GM18505 (cell line): ENCODE results near the gene SH3BGRL3.
A peak's percentile ranks its signal among the peaks of the same experiment; 100 is the strongest.
"Not testable (repeated sequence)": the region's sequence is repeated elsewhere in the genome, so short reads cannot be mapped to it uniquely, and the experiment has no call there.

ENCODE experiments used
- ATAC-seq: cut with Tn5 transposase; IDR thresholded peaks from one replicate; pipeline ENCODE4 v1.9.1; 2021; ENCODE audit not compliant: unreplicated experiment
- POLR2A ChIP-seq: IDR thresholded peaks from 4 replicates; pipeline ENCODE4 v1.6.1; 2011; ENCODE audit warnings: borderline replicate concordance; ENCODE audit not compliant: insufficient read depth, insufficient read length; ENCODE audit errors: extremely low read depth

The SH3BGRL3 gene

DNA sequence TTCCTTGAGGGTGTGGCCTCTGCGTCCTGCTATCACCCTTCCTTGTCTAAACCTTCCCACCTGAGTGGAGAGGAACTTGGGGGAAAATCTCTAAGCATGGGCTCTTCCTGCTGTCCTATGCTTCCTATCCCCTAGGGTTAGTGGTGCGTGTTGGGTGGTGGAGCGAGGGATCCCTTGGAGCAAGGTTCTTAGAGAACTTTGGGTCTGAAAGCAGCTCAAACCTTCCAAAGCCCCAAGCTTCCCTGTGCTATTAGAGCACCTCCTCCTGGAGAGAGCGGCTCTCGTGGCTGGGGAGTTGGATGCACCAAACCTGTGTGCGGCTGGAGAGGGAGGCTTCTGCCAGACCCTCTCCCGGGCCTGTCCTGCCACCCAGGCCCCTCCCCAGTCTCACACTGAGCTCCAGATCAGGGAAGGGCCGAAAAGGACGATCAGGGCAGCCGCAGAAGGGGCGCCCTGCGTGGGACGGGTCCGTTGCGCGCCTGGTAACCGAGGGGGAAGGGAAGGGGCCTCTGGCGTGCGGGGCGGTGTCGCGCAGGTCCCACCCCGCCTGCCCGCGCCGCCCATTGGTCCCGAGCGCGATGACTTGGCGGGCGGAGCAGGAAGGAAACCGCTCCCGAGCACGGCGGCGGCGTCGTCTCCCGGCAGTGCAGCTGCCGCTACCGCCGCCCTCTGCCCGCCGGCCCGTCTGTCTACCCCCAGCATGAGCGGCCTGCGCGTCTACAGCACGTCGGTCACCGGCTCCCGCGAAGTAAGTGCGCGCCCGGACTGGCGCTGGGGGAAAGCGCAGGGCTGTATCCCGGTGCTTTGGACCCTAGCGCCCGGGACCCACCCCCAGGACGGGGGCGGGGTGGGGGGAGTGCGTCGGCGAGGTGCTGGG is at the start of gene SH3BGRL3:
TSS of gene SH3BGRL3 (plus strand) at position 631 of the 877 bp plus-strand sequence. CDS start at position 701, 70 bp downstream.
- peak; percentile 49 for ATAC-seq
- TF ChIP-seq POLR2A: peak; percentile 89

- ATAC-seq: not testable (repeated sequence)
Observed at GRCh38 chr1:26230682-26231081, 49.2 kb upstream of the SH3BGRL3 start.

GRCh38 chr1:26233903-26234643 is 45.8 kb upstream of the SH3BGRL3 start, which contains the start of gene CEP85:
Gene CEP85, plus strand, starts transcription at chr1:26234200. Its CDS starts 5,584 bp downstream, at chr1:26239784.
- peak; percentile 88 for TF ChIP-seq POLR2A

DNA sequence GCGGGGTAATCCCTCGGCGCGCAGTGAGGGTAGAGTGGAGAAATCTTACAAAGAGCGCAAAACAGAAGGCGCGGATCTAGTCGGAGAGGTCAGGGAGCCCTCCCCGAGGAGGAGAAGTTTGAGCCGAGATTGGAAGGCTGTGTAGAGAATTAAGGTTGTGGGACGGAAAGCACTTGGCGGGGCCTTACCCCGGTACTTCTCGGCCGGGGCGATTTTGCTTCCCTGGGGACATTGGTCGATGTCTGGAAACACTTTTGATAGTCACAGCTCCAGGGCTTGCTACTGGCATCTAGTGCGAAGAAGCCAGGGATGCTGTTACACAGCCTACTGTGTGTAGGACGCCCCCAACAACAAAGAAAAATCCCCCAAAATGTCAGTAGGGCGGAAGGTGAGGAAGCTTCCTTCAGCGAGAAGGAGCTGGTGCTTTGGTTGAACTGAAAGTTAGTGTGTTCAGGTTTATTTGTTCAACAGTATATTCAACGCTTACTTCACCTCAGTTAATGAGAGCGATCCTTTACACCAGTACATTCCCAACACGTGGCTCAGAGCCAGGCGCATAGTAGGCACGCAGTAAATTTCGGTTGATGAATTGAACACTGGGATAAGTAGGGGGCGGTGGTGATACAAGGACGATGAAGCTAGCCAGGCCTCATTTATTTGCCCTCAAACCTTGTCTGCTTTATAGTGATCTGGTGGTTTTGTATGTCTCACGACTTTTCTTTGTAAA is 45.1 kb upstream of the SH3BGRL3 start:
- ATAC-seq: peak; percentile 1

More at GRCh38 chr1:26233903-26234643, 45.8 kb upstream of the SH3BGRL3 start, which contains the start of gene CEP85:
- ATAC-seq: peak; percentile 85

DNA sequence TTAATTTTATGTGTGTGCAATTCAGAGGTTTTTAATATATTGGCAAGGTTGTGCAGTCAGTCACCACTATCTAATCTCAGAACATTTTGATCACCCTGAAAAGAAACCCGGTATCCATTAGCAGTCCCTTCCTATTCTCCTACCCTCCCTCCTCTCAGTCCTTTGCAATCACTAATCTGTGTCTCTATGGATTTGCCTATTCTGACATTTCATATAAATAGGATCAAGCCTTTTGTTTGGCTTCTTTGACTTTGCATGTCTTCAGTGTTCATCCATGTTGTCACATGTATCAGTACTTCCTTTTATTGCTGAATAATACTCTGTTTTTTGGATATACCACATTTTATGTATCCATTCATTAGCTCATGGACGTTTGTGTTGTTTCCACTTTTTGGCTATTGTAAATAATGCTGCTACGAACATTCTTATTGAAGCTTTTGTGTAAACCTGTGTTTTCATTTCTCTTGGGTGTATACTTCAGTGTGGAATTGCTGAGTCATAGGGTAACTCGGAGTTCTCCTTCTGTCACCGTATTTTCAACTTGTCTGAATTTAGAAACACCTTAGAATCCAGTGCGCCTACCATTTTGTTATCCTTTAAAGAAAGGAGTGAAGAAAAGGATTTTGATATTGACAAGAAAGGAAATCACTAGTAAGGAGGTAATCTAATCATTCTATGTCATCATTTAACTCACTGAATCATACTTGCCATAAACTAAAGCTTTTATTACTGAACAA is 42.5 kb upstream of the SH3BGRL3 start:
- no peak for ATAC-seq
- TF ChIP-seq POLR2A: no peak

More for the DNA sequence above, 45.1 kb upstream of the SH3BGRL3 start:
- TF ChIP-seq POLR2A: no peak

DNA sequence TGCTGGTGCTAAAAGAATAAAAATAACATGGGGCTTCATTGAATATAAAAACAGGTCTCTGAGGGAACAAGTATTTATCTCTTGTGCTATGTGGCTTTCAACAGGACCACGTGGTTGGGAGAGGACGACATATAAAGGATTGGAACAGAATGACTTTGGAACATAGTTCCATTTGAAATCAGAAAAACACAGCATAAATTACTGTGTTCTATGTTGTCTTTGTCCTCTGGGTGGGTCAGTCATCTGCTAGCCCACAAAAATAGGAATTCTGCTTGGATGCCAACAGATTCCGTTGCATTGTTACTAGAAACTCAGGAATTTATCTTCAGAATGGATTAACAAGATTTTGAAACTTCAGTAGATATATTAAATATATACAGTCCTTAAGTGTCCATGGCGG is 40.0 kb upstream of the SH3BGRL3 start:
- TF ChIP-seq POLR2A: no peak
- no peak for ATAC-seq

DNA sequence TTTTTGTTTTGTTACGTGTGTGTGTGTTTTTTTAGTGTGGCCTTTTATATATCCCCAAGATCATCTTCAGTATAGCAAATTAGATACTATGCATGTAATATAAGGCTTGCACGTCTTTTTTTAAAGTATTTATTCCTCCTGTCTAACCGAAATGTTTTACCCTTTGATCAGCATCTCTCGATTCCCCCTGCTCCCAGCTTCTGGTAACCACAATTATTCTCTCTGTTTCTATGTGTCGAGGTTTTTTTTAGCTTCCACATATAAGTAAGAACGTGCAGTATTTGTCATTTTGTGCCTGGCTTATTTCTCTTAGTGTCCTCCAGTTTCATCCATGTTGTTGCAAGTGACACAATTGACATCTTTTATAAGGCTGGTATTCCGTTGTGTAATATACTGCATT is 27.2 kb upstream of the SH3BGRL3 start:
- ATAC-seq: no peak
- TF ChIP-seq POLR2A: no peak

DNA sequence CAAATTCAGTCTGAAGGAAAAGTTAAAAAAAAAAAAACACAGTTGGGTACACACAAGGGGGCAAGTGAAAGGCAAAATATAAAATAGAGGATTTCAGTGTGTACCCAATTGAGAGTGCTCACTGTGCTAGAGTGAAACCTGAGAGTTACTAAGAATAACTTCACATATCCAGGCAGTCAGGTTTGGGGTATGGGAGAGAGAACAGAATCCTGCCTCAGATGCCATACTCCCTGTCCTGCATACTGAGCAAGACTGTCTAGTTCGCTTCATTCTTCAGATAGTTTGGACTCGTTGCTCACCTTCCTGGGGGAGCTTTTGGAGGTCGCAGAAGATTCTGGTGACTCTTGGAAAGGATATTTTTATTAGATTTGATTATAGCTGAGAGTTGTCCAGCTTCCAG is 25.5 kb upstream of the SH3BGRL3 start:
- TF ChIP-seq POLR2A: no peak
- no peak for ATAC-seq

- no peak for TF ChIP-seq POLR2A
- ATAC-seq: no peak
Observed at GRCh38 chr1:26257222-26257621, 22.7 kb upstream of the SH3BGRL3 start.

DNA sequence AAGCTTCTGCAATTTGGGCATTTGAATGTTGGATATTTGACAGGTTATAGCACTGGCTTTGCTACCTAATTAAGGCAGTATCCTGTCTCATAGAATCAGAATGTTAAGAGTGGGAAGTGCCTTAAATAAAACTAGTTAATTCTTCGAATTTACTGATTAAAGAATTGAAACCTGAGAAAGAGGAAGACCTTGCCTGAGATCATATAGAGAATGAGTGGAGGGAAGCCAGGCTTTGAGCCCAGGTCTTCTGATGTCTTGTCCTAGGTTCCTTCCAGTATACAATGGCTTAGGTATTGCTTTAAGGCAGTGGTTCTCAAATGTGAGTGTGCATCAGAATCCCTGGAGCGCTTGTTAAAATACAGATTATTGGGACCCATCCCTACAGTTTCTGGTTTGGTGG is 20.9 kb upstream of the SH3BGRL3 start:
- TF ChIP-seq POLR2A: no peak
- ATAC-seq: no peak

DNA sequence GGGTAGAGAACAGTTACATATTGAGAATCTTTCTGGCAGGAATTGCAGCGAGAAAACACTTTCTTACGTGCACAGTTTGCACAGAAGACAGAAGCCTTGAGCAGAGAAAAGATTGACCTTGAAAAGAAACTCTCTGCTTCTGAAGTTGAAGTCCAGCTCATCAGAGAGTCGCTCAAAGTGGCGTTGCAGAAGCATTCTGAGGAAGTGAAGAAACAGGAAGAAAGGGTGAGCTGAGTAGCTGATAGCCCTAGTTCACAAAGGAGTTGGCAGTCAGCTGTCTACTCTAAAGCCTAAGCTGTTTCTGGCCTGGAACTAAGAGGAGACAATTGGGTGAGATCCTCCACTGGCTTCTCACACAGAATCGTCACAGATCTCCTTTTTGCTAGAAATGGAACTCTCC is 20.3 kb upstream of the SH3BGRL3 start:
- ATAC-seq: no peak
- TF ChIP-seq POLR2A: no peak

GRCh38 chr1:26263212-26263611 is 16.7 kb upstream of the SH3BGRL3 start:
- TF ChIP-seq POLR2A: no peak
- no peak for ATAC-seq
